ENCODE data around the gene CPNE1. TPM values are rescaled to one million over a fixed set of nuclear protein-coding genes. Genes with fewer than 3 reads are reported as not detected.
A peak's percentile ranks its signal among the peaks of the same experiment; 100 is the strongest.

Gene CPNE1
- total and polyA plus RNA-seq, 12 donors, result 25.8 to 114 (median 53.7) TPM

DNA sequence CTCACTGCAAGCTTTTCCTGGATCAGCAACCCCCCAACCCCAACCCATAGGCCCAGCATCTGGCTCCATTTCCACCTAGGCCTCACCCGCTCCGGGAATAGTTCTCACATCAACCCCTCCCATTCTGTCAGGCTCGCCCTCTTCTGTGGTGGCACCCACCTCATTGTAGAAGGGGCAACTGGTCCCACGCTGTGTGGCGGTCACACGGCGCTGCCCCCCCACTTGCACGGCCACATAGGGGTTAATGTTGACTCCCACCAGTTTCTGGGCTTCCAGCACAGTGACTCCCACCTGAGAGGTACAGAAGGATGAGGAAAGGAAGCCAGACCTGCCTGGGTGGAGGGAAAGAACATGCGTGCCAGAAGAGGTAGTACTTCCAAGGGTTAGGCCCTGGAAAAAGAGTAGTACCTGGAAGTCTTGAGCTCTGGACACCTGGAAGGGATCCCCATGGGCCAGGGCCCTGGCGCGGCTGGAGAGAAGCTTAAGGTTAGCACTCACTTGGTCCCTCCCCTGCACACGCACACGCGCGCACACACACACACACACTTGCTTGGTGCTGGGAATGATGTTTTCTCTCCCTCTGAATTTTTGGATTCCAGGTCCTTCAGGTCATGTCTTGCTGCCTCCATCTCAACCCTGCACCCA lies 61.7 kb downstream of the CPNE1 start:
- no peaks in the 10 kb centered on the region for H3K36me3 ChIP-seq
- no peak for DNase-seq
- H3K27me3 ChIP-seq, result peaks cover 0 to 35% (median 21%) of the 10 kb centered on the region in 7 donors
- WGBS, 2 donors, result 92 to 95% methylated on average over 15 of the region's 15 CpGs
- H3K4me3 ChIP-seq, result no peak overlapping the region
- no peaks in the 10 kb centered on the region for H3K9me3 ChIP-seq
- intact Hi-C loops (cut with DNase I), result loop anchor here in 1 of 10 donors (10.0 kb wide), 1 partner anchor 282 kb away; no protein-coding TSS in a partner anchor
- peaks cover 0 to 18% (median 17%) of the 10 kb centered on the region in 9 donors for H3K4me1 ChIP-seq
- ATAC-seq, result no peak
- TF ChIP-seq, protein P1, sequence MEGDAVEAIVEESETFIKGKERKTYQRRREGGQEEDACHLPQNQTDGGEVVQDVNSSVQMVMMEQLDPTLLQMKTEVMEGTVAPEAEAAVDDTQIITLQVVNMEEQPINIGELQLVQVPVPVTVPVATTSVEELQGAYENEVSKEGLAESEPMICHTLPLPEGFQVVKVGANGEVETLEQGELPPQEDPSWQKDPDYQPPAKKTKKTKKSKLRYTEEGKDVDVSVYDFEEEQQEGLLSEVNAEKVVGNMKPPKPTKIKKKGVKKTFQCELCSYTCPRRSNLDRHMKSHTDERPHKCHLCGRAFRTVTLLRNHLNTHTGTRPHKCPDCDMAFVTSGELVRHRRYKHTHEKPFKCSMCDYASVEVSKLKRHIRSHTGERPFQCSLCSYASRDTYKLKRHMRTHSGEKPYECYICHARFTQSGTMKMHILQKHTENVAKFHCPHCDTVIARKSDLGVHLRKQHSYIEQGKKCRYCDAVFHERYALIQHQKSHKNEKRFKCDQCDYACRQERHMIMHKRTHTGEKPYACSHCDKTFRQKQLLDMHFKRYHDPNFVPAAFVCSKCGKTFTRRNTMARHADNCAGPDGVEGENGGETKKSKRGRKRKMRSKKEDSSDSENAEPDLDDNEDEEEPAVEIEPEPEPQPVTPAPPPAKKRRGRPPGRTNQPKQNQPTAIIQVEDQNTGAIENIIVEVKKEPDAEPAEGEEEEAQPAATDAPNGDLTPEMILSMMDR (IDR thresholded peaks at IDR 0.05), result no peak
- no peak overlapping the region for H3K27ac ChIP-seq

DNA sequence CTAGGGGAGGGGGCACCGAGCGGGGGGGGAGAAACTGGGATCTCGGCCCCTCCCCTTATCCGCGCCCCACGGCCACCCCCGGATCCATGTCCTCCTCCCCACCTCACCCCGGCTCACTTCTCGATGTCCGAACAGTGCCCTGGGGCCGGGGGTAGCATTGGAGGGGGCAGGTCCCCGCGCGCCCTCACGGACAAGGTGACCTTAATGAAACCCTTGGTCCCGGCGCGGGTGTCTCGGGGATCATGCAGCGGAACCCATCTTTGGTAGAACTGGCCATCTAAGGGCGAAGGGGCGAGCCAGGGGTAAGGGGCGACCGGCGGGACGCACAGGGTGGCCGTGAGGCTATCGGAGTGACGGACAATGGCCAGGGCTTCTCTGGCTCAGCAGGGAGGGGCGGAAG lies 62.7 kb downstream of the CPNE1 start:
- TF ChIP-seq, protein P1 (IDR thresholded peaks at IDR 0.05), result no peak
- H3K9me3 ChIP-seq, result no peaks in the 10 kb centered on the region
- peaks cover 0 to 35% (median 21%) of the 10 kb centered on the region in 7 donors for H3K27me3 ChIP-seq
- H3K36me3 ChIP-seq, result no peaks in the 10 kb centered on the region
- H3K27ac ChIP-seq, result no peak overlapping the region
- intact Hi-C loops (cut with DNase I), result loop anchor here in 1 of 10 donors (10.0 kb wide), 1 partner anchor 283 kb away; no protein-coding TSS in a partner anchor
- ATAC-seq (peak in 1 of 8 donors; percentile 9), DNase-seq (no peak)
- peak overlapping the region; percentile 14 to 58 (median 50) for H3K4me3 ChIP-seq
- 24 to 33% methylated on average over 28 to 30 of the region's 30 CpGs for WGBS, 2 donors
- peaks cover 0 to 18% (median 17%) of the 10 kb centered on the region in 9 donors for H3K4me1 ChIP-seq

DNA sequence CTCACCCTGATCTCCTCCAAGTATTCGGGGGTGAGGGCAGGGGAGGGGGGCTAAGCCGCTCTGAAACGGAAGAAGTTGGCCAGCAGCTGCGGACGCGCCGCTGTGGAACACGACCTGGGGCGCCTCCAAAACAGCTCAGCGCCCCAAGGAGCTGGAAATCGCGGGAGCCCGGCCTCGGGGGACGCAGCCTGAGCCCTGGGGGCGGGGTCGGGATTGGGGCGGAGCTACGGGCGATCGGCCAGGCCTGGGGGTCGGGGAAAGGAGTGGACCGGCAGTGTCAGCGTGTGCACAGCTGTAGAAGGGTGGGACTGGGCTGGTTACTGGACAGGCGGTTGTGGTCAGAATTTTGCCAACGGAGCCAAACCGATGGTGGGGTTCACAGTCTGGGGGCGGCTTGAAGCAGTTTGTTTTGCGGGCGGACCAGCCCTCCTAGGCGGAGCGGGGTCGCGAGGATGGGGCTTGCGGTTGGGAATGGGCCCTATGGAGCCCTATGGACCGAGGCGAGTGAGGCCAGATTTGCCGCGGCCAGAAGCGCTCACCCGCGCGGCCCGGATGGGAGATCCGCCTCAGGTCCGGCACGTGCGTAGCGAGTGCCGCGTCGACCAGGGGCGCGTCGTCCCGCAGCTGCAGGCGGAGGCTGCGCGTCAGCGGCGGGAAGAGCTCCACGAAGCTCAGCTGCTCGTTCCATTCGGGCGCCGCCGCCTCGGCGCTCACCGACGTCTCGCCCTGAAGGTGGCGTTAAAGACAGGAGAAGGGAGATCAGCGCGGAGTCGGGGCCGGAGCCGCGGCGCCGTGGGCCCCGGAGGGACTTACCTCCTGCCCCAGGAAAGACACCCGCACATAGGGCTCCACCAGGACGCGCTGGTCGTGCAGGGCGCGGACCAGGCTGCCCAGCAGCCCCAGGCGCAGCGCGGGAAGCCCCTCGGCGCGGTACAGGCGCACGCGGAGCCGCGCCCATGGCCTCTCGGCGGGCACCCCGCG lies 63.4 kb downstream of the CPNE1 start:
- DNase-seq (peak; percentile 66 to 80), ATAC-seq (peak; percentile 77 to 90 (median 88))
- Histone ChIP-seq H3K36me3 (no peaks in the 10 kb centered on the region), H3K27ac (no peak overlapping the region), H3K4me1 (peaks cover 0 to 18% (median 17%) of the 10 kb centered on the region in 9 donors), H3K27me3 (peaks cover 0 to 35% (median 21%) of the 10 kb centered on the region in 7 donors), H3K4me3 (peak overlapping the region; percentile 32 to 58 (median 50)), H3K9me3 (no peaks in the 10 kb centered on the region)
- intact Hi-C loops (cut with DNase I), result loop anchor here in 1 of 10 donors (10.0 kb wide), 1 partner anchor 284 kb away; no protein-coding TSS in a partner anchor
- TF ChIP-seq, protein P1 (IDR thresholded peaks at IDR 0.05), result peak in 8 of 9 donors; percentile 36 to 80 (median 56)
- WGBS, 2 donors, result 1% methylated on average over 99 to 103 of the region's 103 CpGs
